HG02759 (cell line): ENCODE measurements around the gene KCTD11.
A peak's percentile ranks its signal among the peaks of the same experiment; 100 is the strongest.
"Not testable (repeated sequence)": the region's sequence is repeated elsewhere in the genome, so short reads cannot be mapped to it uniquely, and the experiment has no call there.

ENCODE experiments used
- ATAC-seq: cut with Tn5 transposase; IDR thresholded peaks from one replicate; pipeline ENCODE4 v1.9.1; 2021; ENCODE audit warnings: mild to moderate bottlenecking, moderate library complexity; ENCODE audit not compliant: unreplicated experiment

Gene KCTD11

DNA sequence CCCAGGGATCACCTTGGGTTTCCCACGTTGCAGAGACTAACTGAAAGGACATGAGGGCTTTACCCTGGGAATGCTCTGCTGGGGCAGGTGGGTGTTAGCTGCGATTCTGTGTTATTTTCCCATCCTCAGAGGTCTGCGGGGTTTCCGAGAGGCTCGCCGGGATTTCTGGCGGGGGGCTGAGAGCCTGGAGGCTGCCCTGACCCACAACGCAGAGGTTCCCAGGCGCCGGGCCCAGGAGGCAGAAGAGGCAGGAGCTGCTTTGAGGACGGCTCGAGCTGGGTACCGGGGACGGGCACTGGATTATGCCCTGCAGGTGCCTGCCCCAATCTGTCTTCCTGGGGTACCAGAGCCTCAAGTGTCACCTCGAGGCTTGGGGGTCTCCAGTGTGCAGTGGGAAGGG, 8.7 kb upstream of the KCTD11 start:
- no peak for ATAC-seq

DNA sequence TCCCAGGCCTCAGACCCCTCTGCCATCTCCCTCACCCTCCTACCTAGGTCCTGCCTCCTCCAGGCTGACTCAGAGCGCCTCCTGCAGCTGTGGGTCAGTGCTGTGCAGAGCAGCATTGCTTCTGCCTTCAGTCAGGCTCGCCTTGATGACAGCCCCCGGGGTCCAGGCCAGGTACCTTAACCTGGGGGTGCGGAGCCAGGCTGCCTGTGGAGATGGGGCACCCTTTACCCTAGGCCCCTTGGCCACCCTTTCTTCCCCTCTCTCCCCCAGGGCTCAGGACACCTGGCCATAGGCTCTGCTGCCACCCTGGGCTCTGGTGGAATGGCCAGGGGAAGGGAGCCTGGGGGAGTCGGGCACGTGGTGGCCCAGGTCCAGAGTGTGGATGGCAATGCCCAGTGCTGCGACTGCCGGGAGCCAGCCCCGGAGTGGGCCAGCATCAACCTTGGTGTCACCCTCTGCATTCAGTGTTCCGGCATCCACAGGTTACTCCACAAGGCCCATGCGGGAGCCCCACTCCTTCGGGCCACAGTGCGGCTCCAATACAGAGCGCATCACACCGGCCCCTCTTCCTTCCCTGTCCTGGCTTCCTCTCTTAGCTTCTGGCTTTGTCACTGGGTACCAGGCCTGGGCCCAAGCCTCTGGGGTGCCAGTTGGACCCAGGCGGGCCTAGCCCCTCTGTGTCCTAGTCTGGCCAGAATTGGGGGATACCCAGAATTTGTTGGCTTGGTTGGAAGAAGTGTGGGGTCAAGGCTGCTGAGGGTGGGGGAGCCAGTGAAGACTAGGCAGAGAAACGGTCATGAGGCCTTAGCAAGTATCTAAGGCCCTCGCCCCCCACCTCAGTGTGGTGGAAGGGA, 5.0 kb upstream of the KCTD11 start:
- no peak for ATAC-seq

DNA sequence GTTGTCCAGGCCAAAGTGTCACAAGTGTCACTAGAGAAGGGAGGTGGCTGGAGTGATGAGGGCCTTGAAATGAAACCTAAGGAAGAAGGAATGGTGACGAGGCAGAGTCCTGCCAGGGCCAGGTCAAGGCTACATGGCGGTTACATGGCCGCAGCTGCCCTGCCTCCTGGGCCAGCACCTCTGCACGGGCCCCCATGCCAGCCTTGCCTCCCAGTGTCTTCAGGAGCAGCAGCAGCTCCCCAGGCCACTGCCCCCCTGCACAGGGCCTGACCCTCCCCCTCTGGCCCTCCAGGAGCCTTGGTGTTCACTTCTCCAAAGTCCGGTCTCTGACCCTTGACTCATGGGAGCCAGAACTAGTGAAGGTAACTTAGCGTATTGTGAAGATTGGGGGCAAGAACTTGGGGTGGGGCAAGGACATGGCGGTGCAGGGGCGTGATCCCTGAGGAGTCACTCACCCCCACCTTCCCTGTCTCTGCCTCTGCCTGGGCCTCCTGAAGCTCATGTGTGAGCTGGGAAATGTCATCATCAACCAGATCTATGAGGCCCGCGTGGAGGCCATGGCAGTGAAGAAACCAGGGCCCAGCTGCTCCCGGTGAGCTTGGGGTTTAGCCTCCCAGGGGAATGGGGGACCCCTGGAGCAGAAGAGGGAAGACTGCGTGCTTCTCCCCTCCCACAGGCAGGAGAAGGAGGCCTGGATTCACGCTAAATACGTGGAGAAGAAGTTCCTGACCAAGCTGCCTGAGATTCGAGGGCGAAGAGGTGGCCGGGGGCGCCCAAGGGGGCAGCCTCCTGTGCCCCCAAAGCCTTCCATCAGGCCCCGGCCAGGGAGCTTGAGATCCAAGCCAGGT, 4.1 kb upstream of the KCTD11 start:
- ATAC-seq = no peak

DNA sequence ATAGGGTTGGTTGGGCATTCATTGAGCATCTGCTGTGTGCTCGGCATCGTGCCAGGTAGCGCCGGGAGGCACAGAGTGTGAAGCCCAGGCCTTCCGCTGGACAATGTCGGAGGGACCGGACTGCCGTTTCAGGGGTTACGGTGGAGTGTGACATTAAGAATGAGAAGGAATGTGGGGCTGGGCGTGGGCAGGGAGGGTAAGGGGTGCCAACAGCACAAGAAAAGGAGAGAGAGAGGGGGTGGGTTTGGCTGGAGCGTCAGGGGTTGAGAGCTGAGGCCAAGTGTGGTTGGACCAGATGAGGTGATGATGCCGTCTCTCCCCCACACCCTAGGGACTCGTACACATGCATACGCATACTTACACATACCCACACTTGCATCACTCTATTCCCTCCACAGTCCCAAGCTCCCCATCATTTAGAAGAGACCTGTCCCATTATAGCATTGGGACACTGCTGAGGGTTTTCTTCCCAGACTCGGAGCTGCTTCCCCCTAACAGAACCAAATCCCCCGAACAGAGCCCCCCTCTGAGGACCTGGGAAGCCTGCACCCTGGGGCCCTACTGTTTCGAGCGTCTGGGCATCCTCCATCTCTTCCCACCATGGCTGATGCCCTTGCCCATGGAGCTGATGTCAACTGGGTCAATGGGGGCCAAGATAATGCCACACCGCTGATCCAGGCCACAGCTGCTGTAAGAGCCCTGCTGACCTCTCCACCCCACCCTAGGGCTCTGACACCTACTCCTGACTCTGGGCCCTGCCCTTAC, 3.3 kb upstream of the KCTD11 start:
- no peak for ATAC-seq

DNA sequence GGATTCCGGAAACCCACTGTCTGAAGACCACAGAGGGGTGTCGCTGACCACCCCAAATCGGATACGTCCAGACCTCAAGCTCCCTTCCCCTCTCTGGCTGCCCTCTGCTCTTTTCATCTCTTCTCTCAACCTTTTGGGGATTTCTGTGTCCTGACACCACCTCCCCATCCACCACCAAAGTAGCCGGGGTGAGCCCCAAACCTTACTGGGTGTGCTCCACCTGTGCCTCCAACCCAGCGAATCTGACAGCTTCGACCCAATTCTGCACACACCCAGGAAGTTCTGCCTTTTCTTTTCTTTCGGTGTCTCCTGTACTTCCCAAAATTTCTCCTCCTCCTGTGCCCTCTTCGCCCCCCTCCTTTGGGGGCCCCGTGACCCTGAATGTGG, 534 bp downstream of the KCTD11 start:
- no peak for ATAC-seq

DNA sequence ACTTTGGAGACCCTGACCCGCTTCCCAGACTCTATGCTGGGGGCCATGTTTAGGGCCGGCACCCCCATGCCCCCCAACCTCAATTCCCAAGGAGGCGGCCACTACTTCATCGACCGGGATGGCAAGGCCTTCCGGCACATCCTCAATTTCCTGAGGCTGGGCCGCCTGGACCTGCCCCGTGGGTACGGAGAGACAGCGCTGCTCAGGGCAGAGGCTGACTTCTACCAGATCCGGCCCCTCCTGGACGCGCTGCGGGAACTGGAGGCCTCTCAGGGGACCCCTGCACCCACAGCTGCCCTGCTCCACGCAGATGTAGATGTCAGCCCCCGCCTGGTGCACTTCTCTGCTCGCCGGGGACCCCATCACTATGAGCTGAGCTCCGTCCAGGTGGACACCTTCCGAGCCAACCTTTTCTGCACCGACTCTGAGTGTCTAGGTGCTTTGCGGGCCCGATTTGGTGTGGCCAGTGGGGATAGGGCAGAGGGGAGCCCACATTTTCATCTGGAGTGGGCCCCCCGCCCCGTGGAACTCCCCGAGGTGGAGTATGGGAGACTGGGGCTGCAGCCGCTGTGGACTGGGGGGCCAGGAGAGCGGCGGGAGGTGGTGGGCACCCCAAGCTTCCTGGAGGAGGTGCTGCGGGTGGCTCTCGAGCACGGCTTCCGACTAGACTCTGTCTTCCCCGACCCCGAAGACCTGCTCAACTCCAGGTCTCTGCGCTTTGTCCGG, 1.1 kb downstream of the KCTD11 start:
- ATAC-seq = no peak

DNA sequence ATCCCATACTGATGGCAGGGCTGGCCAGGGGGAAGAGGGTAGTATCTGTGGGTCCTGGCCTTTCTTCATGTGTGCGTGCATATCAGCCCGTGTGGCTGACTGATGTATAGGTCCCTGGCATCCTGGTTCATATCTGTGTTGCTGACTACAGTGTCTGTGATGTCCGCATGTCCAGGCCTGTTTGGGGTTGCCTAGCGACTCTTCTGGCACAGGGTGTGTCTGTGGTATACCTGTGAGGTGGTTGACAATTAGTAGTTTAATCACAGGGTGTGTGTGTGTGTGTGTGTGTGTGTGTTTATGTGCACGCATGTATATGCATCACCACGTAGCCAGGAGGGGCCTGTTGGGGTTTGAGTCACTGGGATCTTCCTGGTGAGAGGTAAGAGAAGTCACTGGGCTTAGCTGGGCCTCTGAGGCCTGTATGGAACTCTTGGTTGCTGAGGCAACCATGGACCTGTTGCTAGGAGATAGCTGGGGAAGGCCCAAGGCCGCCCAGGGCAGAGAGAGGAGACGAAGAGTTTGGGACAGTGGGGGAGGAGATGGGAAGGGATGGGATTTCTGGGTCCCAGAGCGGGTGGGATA, 2.4 kb downstream of the KCTD11 start:
- ATAC-seq = no peak

DNA sequence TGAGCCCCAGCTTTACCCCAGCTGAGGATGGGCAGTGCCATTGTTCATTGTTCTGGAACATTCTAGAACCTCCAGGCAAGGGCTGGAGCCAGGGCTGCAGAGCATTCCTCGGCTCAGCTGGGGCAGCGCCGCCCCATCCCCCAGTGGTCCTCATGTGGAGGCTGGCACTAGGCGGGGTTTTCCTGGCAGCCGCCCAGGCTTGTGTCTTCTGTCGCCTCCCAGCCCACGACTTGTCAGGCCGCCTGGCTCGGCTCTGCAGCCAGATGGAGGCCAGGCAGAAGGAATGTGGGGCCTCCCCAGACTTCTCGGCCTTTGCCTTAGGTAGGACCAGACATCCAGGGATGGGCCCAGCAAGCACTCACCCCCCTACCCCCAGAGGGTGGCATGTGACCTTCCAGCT, 3.1 kb downstream of the KCTD11 start, which contains the start of gene TMEM95:
Gene TMEM95, plus strand, starts transcription at position 104 of the 400 bp plus-strand sequence. Its CDS starts 49 bp downstream, at position 153.
- no peak for ATAC-seq

DNA sequence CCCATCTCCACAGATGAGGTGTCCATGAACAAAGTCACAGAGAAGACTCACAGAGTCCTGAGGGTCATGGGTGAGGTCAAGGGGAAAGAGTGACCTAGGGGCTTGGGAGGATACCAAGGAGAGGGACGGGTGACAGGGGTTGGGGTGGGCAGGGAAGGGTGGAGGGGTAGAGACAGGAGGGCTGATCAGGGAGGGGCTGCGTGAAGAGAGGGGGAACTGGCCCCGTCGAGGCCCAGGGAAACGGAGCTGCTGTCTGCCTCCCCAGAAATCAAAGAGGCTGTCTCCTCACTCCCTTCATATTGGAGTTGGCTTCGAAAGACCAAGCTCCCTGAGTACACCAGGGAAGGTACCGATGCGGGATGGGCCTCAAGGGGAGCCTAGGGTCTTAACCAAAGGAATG, 3.6 kb downstream of the KCTD11 start:
- ATAC-seq = no peak

DNA sequence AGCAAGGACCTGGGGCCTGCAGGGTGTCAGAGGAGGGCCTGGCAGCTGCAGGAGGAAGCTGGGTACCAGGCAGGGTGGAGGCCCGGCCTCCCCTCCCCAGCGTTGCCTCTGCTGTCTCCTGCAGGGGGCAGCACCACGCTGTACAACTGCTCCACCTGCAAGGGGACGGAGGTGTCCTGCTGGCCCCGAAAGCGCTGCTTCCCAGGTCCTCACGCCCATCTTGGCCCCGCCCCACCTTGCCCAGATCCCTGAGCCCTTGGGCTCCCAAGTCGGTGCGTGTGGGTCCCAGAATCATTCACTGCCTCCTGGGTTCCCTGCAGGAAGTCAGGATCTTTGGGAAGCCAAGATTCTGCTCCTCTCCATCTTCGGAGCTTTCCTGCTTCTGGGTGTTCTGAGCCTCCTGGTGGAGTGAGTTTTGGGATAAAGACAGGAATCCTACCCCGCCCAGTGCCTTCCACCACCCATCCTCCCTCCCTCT, 4.1 kb downstream of the KCTD11 start:
- ATAC-seq = peak; percentile 29

DNA sequence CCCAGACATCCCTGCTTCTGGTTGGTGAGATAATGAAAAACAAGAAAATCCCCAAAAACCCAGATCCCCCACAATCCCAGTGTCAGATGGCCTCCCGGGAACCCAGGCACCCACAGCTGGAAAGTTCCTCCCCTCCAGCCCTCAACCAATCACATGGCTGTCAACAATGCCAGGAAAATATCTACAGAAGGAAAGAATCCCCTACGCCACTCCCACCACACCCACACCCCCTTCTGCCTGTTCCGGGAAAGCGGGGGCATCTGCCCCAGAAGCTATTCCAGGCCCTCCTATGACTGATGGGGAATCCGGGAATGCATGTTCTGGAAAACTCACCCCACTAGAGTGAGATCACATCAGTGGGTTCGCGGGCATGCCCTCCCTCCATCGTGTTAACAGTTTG, 4.8 kb downstream of the KCTD11 start:
- ATAC-seq = no peak

DNA sequence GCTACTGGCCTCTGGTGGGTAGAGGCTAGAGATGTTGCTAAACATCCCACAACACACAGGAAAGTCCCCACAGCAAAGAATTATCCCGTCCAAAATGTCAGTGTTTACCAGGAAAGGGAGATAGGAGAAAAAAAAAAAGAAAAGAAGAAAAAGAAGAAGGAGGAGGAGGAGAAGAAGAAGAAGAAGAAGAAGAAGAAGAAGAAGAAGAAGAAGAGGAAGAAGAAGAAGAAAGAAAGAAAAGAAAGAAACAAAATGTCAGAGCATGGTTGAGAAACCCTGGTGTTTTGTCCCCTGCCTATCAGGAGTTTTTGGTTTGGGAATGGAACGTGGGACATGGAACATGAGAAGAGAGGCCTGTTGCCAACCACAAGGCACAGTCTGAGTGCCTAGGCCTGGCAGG, 5.4 kb downstream of the KCTD11 start:
- no peak for ATAC-seq

DNA sequence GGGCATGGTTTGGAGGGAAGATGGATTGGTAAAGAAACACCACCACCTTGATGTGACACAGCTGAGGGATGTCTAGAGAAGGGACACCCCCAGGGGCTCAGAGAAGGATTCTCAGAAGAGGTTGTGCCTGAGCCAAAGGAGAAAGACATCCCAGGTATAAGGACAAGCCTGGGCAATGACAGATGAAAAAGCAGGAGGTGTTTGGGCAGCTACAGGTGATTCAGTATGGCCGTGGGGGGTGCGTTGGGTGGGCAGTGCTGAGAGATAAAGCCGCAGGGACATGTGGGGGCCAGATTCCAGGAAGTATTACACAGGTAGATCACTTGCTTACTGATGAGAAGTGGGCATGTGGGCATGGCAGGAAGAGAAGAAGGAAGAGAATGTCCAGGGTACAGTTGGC, 9.9 kb downstream of the KCTD11 start:
- ATAC-seq = no peak

DNA sequence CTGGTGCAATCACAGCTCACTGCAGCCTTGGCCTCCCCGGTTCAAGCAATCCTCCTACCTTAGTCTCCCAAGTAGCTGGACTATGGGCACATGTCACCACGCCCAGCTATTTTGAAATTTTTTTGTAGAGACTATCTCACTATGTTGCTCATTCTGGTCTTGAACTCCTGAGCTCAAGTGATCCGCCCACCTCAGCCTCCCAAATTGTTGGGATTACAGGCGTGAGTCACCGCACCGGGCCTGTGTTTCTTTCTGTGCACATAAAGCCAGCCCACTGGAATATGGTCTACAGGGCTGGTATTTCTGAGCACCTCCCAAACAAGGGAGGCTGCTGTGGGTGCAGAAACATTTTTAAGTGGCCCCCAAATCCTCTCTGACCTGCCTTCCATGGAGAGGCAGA, 11.3 kb downstream of the KCTD11 start:
- ATAC-seq = no peak

DNA sequence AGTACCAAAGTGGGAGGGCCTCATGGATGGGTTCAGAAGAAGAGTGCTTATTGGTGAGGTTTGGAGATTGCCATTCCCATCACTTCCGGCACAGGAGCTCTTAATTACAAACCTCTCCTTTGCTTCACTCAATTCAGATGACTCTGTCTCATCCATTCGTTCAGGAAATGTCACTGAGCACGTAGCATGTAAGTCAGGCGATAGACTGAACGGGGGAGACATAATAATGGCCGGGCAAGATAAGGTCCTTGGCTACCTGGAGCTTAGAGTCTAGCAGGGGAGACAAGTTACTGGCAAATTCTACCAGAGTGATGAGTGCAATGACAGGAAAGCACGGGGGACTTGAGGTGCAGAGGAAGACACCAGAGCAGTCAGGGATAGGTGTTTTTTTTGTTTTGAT, 14.0 kb downstream of the KCTD11 start:
- ATAC-seq = not testable (repeated sequence)

DNA sequence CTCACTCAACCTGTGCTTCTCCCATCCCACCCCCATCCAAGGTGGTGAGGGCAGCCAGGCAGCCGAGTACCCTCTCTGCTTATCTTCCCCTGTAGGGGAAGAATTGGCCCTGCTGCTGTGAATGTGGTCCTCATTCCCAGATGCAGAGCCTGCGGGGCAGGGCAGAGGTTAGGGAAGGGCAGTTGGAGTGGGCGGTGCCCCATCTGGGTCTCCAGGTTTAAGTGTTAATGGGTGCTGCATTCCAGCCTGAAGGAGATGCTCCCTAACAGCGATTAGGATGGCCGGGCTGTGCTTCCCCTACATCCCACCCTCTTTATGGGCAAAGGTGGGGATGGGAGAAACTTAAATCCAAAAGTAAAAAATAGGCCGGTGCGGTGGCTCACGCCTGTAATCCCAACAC, 15.1 kb downstream of the KCTD11 start:
- ATAC-seq = no peak

DNA sequence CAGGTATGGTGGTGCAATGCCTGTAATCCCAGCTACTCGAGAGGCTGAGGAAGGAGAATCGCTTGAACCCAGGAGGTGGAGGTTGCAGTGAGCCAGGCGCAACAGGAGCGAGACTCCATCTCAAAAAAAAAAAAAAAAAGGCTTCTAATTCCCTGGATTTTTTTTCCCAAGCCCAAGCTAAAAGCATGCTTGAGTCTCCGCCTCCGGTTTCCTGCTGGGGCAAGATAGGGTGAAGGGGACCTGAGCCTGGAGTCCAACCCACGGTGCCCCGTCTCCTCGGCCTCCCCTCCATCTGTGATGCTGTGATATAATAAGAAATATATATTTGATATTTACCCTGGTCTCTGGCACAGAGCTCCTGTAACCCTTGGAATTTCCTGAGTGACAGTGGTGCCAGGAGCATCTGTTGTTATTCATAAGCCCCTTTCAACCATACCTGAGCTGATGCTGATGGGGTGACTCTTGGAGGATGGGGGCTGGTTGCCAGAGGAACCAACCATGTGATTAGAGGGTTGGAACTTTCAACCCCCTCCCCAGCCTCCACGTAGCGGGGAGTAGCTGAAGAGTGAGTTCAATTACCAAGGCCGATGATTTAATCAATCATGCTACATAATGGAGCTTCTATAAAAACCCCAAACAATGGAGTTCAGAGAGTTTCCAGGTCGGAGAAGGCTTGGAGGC, 16.1 kb downstream of the KCTD11 start:
- ATAC-seq = no peak

DNA sequence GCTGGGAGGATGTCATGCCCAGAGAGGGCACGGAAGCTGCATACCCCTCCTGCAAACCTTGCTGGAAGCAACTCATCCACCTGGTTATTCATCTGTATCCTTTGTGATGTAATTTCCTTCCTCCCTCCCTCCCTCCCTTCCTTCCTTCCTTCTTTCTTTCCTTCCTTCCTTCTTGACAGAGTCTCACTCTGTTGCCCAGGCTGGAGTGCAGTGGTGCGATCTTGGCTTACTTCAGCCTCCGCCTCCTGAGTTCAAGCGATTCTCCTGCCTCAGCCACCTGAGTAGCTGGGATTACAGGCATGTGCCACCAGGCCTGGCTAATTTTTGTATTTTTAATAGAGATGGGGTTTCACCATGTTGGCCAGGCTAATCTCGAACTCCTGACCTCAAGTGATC, 16.6 kb downstream of the KCTD11 start:
- ATAC-seq = not testable (repeated sequence)

DNA sequence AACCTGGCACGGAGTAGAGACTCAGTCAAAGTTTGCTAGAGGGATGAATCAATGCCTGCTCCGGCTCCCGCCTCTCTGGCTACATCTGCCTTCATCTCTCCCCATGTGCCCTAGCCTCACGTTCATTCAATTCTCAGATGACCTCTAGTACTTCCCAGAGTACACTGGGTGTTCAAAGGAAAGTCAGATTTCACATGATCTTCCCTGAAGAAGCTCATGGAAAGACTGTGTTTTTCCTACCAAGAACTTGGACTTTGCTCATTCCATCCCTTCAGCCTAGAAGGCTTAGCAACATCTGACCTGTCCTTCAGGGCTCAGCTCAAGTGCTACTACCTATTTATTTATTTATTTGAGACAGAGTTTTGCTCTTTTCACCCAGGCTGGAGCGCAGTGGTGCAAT, 17.9 kb downstream of the KCTD11 start:
- no peak for ATAC-seq

DNA sequence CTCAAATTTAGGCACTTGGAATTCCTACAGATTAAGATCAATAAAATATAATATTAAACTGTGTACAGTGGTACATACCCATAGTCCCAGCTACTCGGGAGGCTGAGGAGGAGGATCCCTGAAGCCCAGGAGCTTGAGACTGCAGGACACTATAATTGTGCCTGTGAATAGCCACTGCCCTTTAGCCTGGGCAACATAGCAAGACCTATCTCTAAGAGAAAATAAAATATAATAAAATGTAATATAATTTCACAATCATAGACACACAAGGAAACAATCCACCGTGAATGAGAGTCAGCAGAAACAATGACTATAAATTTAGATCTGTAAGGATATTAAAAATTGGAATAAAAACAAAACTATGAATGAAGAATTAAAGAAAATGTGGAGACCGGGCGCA, 18.9 kb downstream of the KCTD11 start:
- ATAC-seq = no peak
